ENCODE results near the gene PAH. TPM values are rescaled to one million over a fixed set of nuclear protein-coding genes. Genes with fewer than 3 reads are reported as not detected.

The PAH gene
- total and polyA plus RNA-seq, 2 of the 8 experiments (the other 6 are each of a cell fraction or from before 2014, with no cell fraction given): 3.9 to 9.0 TPM

GRCh38 chr12:102879144-102879763, 37.8 kb downstream of the PAH start (continued):
- no peak for TF ChIP-seq CHD7 (IDR thresholded peaks at IDR 0.05; ENCODE audit: insufficient replicate concordance, low read length)
- TF ChIP-seq SIN3A (conservative IDR thresholded peaks at IDR 0.05 in 1 of 2, IDR thresholded peaks at IDR 0.05 in 1 of 2; ENCODE audit: low read depth in 1 of 2, low read length in 2 of 2): no peak
- TF ChIP-seq ATF2 (IDR thresholded peaks at IDR 0.05; ENCODE audit: low read length): no peak

Measured in H1 (cell line).